GM21360 (cell line): ENCODE measurements around the gene NFRKB.

Source experiments
- ATAC-seq: cut with Tn5 transposase; IDR thresholded peaks from one replicate; pipeline ENCODE4 v1.9.1; 2021; ENCODE audit warnings: mild to moderate bottlenecking, moderate library complexity; ENCODE audit not compliant: unreplicated experiment

Gene NFRKB

GRCh38 chr11:129846508-129847335 is 48.7 kb downstream of the NFRKB start:
- no peak for ATAC-seq
